HepG2 (cell line): ENCODE data around the gene METTL1. TPM values are rescaled to one million over a fixed set of nuclear protein-coding genes. Genes with fewer than 3 reads are reported as not detected.
A peak's percentile ranks its signal among the peaks of the same experiment; 100 is the strongest.

Experiments used
- FLYWCH1 ChIP-seq: sonication (generic); formaldehyde crosslinking; IDR thresholded peaks from 2 replicates; pipeline ENCODE4 v1.8.1; 2023; ENCODE audit warnings: mild to moderate bottlenecking, missing genetic modification reagents
- FOXA1 ChIP-seq, 2 experiments: fragments of 450-650 bp in 1 of 2; sonication (generic) in 1 of 2; formaldehyde crosslinking in 1 of 2; IDR thresholded peaks; 2 replicates each; pipeline versions ENCODE4 v1.4.0 to v1.6.1; 2016 to 2020; ENCODE audit warnings: missing genetic modification reagents in 1 of 2
- MIXL1 ChIP-seq: IDR thresholded peaks from 2 replicates; pipeline ENCODE4 v1.6.1; 2016
- NFYC ChIP-seq: IDR thresholded peaks from 2 replicates; pipeline ENCODE4 v1.6.1; 2016; ENCODE audit warnings: missing genetic modification reagents, missing compliant biosample characterization
- SP2 ChIP-seq: sonication (generic); formaldehyde crosslinking; IDR thresholded peaks from 2 replicates; pipeline ENCODE4 v1.5.1; 2020; ENCODE audit warnings: mild to moderate bottlenecking, missing genetic modification reagents
- SRSF9 ChIP-seq: fragments of 200-400 bp; formaldehyde crosslinking; IDR thresholded peaks from 2 replicates; pipeline ENCODE4 v1.6.1; 2018; ENCODE audit warnings: borderline replicate concordance, mild to moderate bottlenecking, low read depth, low read length; ENCODE audit not compliant: insufficient read depth, poor library complexity, severe bottlenecking
- SUZ12 ChIP-seq: fragments of 150-350 bp; IDR thresholded peaks from 2 replicates; pipeline ENCODE4 v1.6.1; 2014; ENCODE audit warnings: low read depth, low read length
- TGIF2 ChIP-seq: IDR thresholded peaks from 2 replicates; pipeline ENCODE4 v1.6.1; 2016; ENCODE audit warnings: control low read depth, missing compliant biosample characterization
- THAP11 ChIP-seq: IDR thresholded peaks from 2 replicates; pipeline ENCODE4 v1.6.1; 2016; ENCODE audit warnings: missing biosample characterization, missing genetic modification reagents
- TP53 ChIP-seq: sonication (generic); formaldehyde crosslinking; conservative IDR thresholded peaks from 2 replicates; pipeline ENCODE4 v1.4.0; 2020; ENCODE audit warnings: missing genetic modification reagents
- XRCC5 ChIP-seq: fragments of 200-400 bp; formaldehyde crosslinking; optimal IDR thresholded peaks from 2 replicates; pipeline ENCODE3; 2017; ENCODE audit warnings: mild to moderate bottlenecking, low read length
- ZBTB7A ChIP-seq: sonication (generic); formaldehyde crosslinking; IDR thresholded peaks from 2 replicates; pipeline ENCODE4 v1.8.0; 2022; ENCODE audit warnings: mild to moderate bottlenecking, missing genetic modification reagents
- ZMYM4 ChIP-seq: sonication (generic); formaldehyde crosslinking; IDR thresholded peaks from 2 replicates; pipeline ENCODE4 v1.8.1; 2023; ENCODE audit warnings: mild to moderate bottlenecking, missing genetic modification reagents
- ZNF264 ChIP-seq: sonication (generic); formaldehyde crosslinking; IDR thresholded peaks from 2 replicates; pipeline ENCODE4 v1.4.0; 2020; ENCODE audit warnings: missing genetic modification reagents
- ZNF282 ChIP-seq: fragments of 450-650 bp; IDR thresholded peaks from 2 replicates; pipeline ENCODE4 v1.6.1; 2018; ENCODE audit not compliant: partially characterized antibody
- ZNF350 ChIP-seq: sonication (generic); formaldehyde crosslinking; IDR thresholded peaks from 2 replicates; pipeline ENCODE4 v1.4.0; 2020; ENCODE audit warnings: mild to moderate bottlenecking, low read depth, missing genetic modification reagents, borderline replicate concordance
- ZSCAN25 ChIP-seq: sonication (generic); formaldehyde crosslinking; IDR thresholded peaks from 2 replicates; pipeline ENCODE4 v1.8.0; 2022; ENCODE audit warnings: mild to moderate bottlenecking, missing genetic modification reagents
- ZSCAN31 ChIP-seq: sonication (generic); formaldehyde crosslinking; IDR thresholded peaks from 2 replicates; pipeline ENCODE4 v1.5.0; 2020; ENCODE audit warnings: low read depth, mild to moderate bottlenecking, missing genetic modification reagents
- polyA plus RNA-seq, 8 experiments: library from polyadenylated mRNA; depleted of rRNA in 3 of 8; stranded (reverse) in 7 of 8; unstranded in 1 of 8; fragments of >200 nt; fragmentation: Illumina TruSeq in 4 of 8; extraction: Trizol in 4 of 8; gene quantifications; 2 replicates each; pipeline versions ENCODE4 v1.2.1 to v1.2.3, GENCODE V29; 2011 to 2016; ENCODE audit warnings: low read depth in 4 of 8, missing spikeins in 1 of 8, mixed read lengths in 1 of 8; ENCODE audit not compliant: insufficient read depth in 1 of 8
- total RNA-seq, 5 experiments: library from RNA; depleted of rRNA; stranded (reverse); fragments of >200 nt; fragmentation: Illumina TruSeq; extraction: Trizol; gene quantifications; 2 replicates each; pipeline ENCODE4 v1.2.3, GENCODE V29; 2016; ENCODE audit warnings: low read depth in 1 of 5
- TF ChIP-seq, protein P1 (sequence below): sonication (generic); formaldehyde crosslinking; IDR thresholded peaks from 2 replicates; pipeline ENCODE4 v1.4.0; 2020; ENCODE audit warnings: missing genetic modification reagents
- TF ChIP-seq, protein P2 (sequence below): IDR thresholded peaks from 2 replicates; pipeline ENCODE4 v1.6.1; 2012; ENCODE audit warnings: inconsistent platforms
- TF ChIP-seq, protein P3 (sequence below): sonication (generic); formaldehyde crosslinking; IDR thresholded peaks from 2 replicates; pipeline ENCODE4 v1.5.0; 2020; ENCODE audit warnings: mild to moderate bottlenecking, missing genetic modification reagents, moderate library complexity
- TF ChIP-seq, protein P4 (sequence below): sonication (generic); formaldehyde crosslinking; IDR thresholded peaks from 2 replicates; pipeline ENCODE4 v1.5.0; 2020; ENCODE audit warnings: missing genetic modification reagents, mild to moderate bottlenecking, borderline replicate concordance
- TF ChIP-seq, protein P5 (sequence below): sonication (generic); formaldehyde crosslinking; IDR thresholded peaks from 2 replicates; pipeline ENCODE4 v1.8.1; 2023; ENCODE audit warnings: missing genetic modification reagents, mild to moderate bottlenecking, borderline replicate concordance

The METTL1 gene
- total and polyA plus RNA-seq, 2 of the 13 experiments (the other 11 are each of a cell fraction or from before 2014, with no cell fraction given), result 34.7 to 36.9 TPM

DNA sequence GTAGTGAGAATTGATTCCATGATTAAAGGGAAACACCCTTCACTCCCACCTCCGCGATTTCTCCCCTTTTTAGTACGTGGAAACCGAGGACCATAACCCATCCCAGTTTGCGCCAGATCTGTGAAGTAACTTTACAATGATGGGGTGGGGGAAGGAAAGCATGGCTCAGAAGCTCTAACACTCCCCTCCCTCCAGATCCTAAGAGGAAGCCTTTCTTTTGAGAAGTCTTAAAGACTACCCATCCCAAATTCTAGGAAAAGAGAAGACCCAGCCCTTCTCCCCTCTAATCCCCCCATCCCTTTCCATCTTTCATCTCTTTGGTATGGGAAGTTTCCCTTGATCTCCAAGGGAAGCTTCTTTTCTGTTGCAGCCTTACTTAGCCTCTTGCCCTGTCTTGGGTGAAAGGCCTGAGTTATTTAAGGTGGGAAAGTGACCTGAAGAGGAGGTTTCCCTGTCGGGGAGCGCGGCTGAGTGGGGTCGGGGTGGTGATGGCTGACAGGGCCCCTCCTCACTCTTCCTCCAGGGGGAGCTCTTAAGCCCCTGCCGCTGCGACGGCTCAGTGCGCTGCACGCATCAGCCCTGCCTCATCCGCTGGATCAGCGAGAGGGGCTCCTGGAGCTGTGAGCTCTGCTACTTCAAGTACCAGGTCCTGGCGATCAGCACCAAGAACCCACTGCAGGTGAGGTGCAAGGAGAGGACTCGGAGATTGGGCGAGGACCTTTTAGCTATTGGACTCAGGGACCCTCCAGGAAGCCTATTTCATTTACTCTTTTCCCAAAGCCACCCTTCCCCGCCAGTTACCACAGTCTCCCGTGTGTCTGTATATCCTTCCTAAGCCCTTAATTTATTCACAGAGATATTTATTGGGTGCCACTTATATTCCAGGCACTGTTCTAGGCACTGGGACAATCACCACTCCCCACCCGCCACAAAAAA lies 15.2 kb downstream of the METTL1 start (continued):
- TF ChIP-seq, protein P1, sequence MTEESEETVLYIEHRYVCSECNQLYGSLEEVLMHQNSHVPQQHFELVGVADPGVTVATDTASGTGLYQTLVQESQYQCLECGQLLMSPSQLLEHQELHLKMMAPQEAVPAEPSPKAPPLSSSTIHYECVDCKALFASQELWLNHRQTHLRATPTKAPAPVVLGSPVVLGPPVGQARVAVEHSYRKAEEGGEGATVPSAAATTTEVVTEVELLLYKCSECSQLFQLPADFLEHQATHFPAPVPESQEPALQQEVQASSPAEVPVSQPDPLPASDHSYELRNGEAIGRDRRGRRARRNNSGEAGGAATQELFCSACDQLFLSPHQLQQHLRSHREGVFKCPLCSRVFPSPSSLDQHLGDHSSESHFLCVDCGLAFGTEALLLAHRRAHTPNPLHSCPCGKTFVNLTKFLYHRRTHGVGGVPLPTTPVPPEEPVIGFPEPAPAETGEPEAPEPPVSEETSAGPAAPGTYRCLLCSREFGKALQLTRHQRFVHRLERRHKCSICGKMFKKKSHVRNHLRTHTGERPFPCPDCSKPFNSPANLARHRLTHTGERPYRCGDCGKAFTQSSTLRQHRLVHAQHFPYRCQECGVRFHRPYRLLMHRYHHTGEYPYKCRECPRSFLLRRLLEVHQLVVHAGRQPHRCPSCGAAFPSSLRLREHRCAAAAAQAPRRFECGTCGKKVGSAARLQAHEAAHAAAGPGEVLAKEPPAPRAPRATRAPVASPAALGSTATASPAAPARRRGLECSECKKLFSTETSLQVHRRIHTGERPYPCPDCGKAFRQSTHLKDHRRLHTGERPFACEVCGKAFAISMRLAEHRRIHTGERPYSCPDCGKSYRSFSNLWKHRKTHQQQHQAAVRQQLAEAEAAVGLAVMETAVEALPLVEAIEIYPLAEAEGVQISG (CRISPR knock-in tag), result peak; percentile 76
- no peak for TF ChIP-seq ZNF282
- peak; percentile 26; the same call in 1 of the 2 replicates for TF ChIP-seq THAP11 (CRISPR knock-in tag)
- no peak for TF ChIP-seq NFYC (CRISPR knock-in tag)
- no peak for TF ChIP-seq MIXL1 (CRISPR knock-in tag)
- 0 out of 2 replicates have a peak, but pooled peaks have one; percentile 46 for TF ChIP-seq ZNF350 (CRISPR knock-in tag)
- no peak for TF ChIP-seq ZNF264 (CRISPR knock-in tag)
- TF ChIP-seq, protein P2, sequence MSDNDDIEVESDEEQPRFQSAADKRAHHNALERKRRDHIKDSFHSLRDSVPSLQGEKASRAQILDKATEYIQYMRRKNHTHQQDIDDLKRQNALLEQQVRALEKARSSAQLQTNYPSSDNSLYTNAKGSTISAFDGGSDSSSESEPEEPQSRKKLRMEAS, result peak; percentile 53; the same call in 1 of the 2 replicates
- TF ChIP-seq ZSCAN31 (CRISPR knock-in tag), result no peak
- TF ChIP-seq XRCC5, result peak; percentile 89
- TF ChIP-seq TGIF2 (CRISPR knock-in tag), result 0 out of 2 replicates have a peak, but pooled peaks have one; percentile 21
- no peak for TF ChIP-seq SP2 (CRISPR knock-in tag)
- TF ChIP-seq ZMYM4, result 0 out of 2 replicates have a peak, but pooled peaks have one; percentile 45
- TF ChIP-seq, protein P3, sequence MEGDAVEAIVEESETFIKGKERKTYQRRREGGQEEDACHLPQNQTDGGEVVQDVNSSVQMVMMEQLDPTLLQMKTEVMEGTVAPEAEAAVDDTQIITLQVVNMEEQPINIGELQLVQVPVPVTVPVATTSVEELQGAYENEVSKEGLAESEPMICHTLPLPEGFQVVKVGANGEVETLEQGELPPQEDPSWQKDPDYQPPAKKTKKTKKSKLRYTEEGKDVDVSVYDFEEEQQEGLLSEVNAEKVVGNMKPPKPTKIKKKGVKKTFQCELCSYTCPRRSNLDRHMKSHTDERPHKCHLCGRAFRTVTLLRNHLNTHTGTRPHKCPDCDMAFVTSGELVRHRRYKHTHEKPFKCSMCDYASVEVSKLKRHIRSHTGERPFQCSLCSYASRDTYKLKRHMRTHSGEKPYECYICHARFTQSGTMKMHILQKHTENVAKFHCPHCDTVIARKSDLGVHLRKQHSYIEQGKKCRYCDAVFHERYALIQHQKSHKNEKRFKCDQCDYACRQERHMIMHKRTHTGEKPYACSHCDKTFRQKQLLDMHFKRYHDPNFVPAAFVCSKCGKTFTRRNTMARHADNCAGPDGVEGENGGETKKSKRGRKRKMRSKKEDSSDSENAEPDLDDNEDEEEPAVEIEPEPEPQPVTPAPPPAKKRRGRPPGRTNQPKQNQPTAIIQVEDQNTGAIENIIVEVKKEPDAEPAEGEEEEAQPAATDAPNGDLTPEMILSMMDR (CRISPR knock-in tag), result peak; percentile 94
- TF ChIP-seq SRSF9, result no peak
- no peak for TF ChIP-seq SUZ12
- TF ChIP-seq, protein P4, sequence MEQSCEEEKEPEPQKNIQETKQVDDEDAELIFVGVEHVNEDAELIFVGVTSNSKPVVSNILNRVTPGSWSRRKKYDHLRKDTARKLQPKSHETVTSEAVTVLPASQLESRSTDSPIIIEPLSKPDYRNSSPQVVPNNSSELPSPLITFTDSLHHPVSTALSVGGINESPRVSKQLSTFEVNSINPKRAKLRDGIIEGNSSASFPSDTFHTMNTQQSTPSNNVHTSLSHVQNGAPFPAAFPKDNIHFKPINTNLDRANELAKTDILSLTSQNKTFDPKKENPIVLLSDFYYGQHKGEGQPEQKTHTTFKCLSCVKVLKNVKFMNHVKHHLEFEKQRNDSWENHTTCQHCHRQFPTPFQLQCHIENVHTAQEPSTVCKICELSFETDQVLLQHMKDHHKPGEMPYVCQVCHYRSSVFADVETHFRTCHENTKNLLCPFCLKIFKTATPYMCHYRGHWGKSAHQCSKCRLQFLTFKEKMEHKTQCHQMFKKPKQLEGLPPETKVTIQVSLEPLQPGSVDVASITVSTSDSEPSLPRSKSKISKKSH (CRISPR knock-in tag), result 0 out of 2 replicates have a peak, but pooled peaks have one; percentile 56
- peak; percentile 68 for TF ChIP-seq ZSCAN25
- TF ChIP-seq ZBTB7A (CRISPR knock-in tag), result peak; percentile 42; the same call in 1 of the 2 replicates
- no peak for TF ChIP-seq TP53 (CRISPR knock-in tag)
- TF ChIP-seq FLYWCH1 (CRISPR knock-in tag), result no peak
- TF ChIP-seq, protein P5, sequence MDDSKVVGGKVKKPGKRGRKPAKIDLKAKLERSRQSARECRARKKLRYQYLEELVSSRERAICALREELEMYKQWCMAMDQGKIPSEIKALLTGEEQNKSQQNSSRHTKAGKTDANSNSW (CRISPR knock-in tag), result no peak
- no peak for TF ChIP-seq FOXA1 (IDR thresholded peaks at IDR 0.05)
- TF ChIP-seq FOXA1 (CRISPR knock-in tag; IDR thresholded peaks at IDR 0.05), result no peak
